ENCODE measurements around the gene INTS11.

INTS11 gene

DNA sequence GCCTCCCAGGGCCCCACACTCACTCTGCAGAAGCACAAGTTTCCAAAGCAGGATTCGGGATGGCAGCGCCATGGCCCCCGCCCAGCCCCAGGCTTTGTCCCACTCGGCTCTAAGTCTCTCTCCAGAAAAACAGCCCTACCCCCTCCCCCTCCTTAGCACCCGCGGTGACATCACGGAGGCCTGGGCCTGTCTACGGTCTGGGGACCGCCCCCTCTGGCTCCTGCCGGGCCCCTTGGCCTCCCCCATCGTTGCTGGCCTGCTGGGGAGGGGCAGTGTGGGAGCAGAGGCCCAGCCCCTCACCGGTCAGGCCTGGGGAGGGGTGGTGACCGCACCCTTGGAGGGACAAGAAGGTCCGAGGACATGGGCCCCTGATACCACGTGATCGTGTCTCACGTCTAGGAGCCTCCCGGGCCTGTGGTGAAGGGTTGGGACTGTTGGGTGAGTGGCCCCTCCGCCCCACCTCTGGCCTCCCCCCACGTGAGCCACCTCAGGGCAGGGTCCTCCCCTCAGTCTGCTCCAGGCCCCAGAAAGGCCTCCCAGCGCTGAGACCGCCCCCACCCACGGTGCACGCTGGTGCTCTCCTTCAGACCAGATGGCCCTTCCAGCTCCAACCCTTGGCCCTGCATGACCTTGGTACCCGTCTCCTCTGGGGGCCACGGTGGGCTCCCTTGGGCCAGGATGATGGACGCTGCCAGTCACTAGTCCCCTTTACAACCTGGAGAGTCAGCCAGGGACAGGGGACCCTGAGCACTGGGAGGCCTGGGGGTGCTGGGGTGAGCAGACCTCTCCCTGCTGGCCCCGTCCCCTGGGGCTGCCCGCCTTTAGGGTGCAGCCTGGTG is 34.2 kb upstream of the INTS11 start, which contains the start of gene MXRA8:
TSS of gene MXRA8 (minus strand) at position 123 of the 839 bp plus-strand sequence. CDS start at position 72, 51 bp downstream.
- ATAC-seq (ENCODE audit: insufficient read depth, low read depth) = no peak
- Histone ChIP-seq H3K27me3 (ENCODE audit: insufficient read depth, low read length, poor library complexity) (no peaks in the 10 kb centered on the region), H3K4me3 (ENCODE audit: low read depth in 1 of 2, low read length in 2 of 2) (no peak within 1 kb of the TSS), H3K36me3 (ENCODE audit: insufficient read depth, low read length) (no peaks in the 10 kb centered on the region), H3K9me3 (ENCODE audit: insufficient read depth, low read length, severe bottlenecking) (no peaks in the 10 kb centered on the region), H2AFZ (ENCODE audit: low read depth, low read length) (no peak within 1 kb of the TSS), H3K27ac (ENCODE audit: low read length) (no peak within 1 kb of the TSS), H4K20me1 (ENCODE audit: insufficient read depth, low read length) (0 out of 2 replicates have a peak, but pooled peaks cover 4% of the 10 kb centered on the region), H3K9ac (ENCODE audit: low read depth, low read length) (no peak within 1 kb of the TSS), H3K79me2 (ENCODE audit: insufficient read depth, low read length) (no peaks in the 10 kb centered on the region), H3K4me2 (ENCODE audit: insufficient read depth, low read length) (no peak within 1 kb of the TSS), H3K4me1 (ENCODE audit: insufficient read depth, low read length) (no peaks in the 10 kb centered on the region)
- TF ChIP-seq, protein P1, sequence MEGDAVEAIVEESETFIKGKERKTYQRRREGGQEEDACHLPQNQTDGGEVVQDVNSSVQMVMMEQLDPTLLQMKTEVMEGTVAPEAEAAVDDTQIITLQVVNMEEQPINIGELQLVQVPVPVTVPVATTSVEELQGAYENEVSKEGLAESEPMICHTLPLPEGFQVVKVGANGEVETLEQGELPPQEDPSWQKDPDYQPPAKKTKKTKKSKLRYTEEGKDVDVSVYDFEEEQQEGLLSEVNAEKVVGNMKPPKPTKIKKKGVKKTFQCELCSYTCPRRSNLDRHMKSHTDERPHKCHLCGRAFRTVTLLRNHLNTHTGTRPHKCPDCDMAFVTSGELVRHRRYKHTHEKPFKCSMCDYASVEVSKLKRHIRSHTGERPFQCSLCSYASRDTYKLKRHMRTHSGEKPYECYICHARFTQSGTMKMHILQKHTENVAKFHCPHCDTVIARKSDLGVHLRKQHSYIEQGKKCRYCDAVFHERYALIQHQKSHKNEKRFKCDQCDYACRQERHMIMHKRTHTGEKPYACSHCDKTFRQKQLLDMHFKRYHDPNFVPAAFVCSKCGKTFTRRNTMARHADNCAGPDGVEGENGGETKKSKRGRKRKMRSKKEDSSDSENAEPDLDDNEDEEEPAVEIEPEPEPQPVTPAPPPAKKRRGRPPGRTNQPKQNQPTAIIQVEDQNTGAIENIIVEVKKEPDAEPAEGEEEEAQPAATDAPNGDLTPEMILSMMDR (IDR thresholded peaks at IDR 0.05; ENCODE audit: borderline replicate concordance, extremely low read depth, low read length, poor library complexity, severe bottlenecking) = no peak
- no peak for TF ChIP-seq EZH2 (IDR thresholded peaks at IDR 0.05; ENCODE audit: borderline replicate concordance, low read depth, low read length, severe bottlenecking)
- no peak for DNase-seq

DNA sequence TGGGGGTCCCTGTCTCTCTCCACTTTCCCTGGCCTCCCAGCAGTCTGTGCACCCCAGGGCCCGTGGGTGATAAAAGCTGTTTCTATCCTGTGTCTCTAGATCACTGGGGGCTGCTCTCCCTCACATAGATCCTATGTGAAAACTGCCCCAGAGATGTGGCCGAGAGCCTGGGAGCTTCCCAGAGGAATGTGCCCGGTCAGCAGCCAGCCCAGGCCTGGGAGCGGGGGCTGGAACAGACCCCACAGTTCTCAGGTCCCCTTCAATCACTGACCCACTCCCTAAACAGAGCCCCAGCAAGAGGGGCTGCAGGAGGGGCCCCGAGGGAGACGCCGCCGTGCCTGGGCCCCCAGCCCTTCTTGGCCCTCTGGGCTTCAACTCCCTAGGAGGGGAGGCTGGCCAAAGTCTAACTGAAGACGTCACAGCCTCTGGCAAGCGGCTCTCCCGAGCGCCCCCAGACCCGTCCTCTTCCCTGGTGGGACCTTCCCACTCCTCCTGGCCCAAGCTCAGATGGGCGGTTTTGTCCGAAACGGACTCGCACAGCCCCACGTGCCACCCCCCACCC is 33.5 kb upstream of the INTS11 start:
- H3K9ac ChIP-seq (ENCODE audit: low read depth, low read length) = no peak overlapping the region
- H3K79me2 ChIP-seq (ENCODE audit: insufficient read depth, low read length) = no peaks in the 10 kb centered on the region
- no peak overlapping the region for H3K27ac ChIP-seq (ENCODE audit: low read length)

DNA sequence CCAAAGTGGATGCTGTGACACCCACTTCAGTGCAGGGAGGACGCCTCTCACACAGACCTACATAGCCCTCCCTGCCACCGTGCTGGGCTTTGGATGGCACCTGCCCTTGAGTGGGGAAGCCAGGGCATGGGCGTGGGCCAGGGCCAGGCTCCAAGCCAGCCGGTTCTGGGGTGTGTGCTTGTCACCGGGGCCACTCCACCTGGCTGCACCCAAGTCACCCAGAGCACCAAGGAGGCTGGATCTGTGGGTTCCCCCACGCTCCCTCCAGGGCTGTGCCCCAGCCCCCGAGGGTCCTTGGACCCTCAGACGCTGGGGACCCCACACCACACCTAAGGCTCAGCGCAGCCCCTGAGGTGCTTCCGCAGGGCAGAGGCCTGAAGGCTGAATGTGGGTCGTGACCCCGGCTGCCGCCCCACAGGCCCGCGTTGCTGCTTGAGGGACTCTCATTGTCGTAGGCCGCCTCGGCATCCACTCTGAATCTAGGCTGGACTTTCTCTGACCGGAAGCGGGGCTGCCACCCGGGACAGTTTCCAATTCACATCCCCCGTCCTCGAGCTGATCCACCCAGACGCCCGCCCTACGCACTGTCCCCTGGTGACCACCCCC is 32.4 kb upstream of the INTS11 start:
- H3K4me2 ChIP-seq (ENCODE audit: insufficient read depth, low read length) = no peak overlapping the region
- TF ChIP-seq EZH2 (IDR thresholded peaks at IDR 0.05; ENCODE audit: borderline replicate concordance, low read depth, low read length, severe bottlenecking) = no peak
- TF ChIP-seq, protein P1 (IDR thresholded peaks at IDR 0.05; ENCODE audit: borderline replicate concordance, extremely low read depth, low read length, poor library complexity, severe bottlenecking) = no peak
- 0 out of 3 replicates have a peak, but pooled peaks have one; percentile 8 for ATAC-seq (ENCODE audit: insufficient read depth, low read depth)
- no peaks in the 10 kb centered on the region for H3K36me3 ChIP-seq (ENCODE audit: insufficient read depth, low read length)
- no peaks in the 10 kb centered on the region for H3K9me3 ChIP-seq (ENCODE audit: insufficient read depth, low read length, severe bottlenecking)
- DNase-seq = no peak
- H3K9ac ChIP-seq (ENCODE audit: low read depth, low read length) = no peak overlapping the region
- H3K4me1 ChIP-seq (ENCODE audit: insufficient read depth, low read length) = no peaks in the 10 kb centered on the region
- H3K27me3 ChIP-seq (ENCODE audit: insufficient read depth, low read length, poor library complexity) = no peaks in the 10 kb centered on the region
- H3K27ac ChIP-seq (ENCODE audit: low read length) = no peak overlapping the region
- peaks cover 17% of the 10 kb centered on the region for H4K20me1 ChIP-seq (ENCODE audit: insufficient read depth, low read length)
- no peak overlapping the region for H2AFZ ChIP-seq (ENCODE audit: low read depth, low read length)
- no peaks in the 10 kb centered on the region for H3K79me2 ChIP-seq (ENCODE audit: insufficient read depth, low read length)
- no peak overlapping the region for H3K4me3 ChIP-seq (ENCODE audit: low read depth in 1 of 2, low read length in 2 of 2)

More for the DNA sequence above, 33.5 kb upstream of the INTS11 start:
- TF ChIP-seq, protein P1 (IDR thresholded peaks at IDR 0.05; ENCODE audit: borderline replicate concordance, extremely low read depth, low read length, poor library complexity, severe bottlenecking) = no peak
- H3K4me1 ChIP-seq (ENCODE audit: insufficient read depth, low read length) = no peaks in the 10 kb centered on the region
- H3K4me2 ChIP-seq (ENCODE audit: insufficient read depth, low read length) = no peak overlapping the region
- H3K4me3 ChIP-seq (ENCODE audit: low read depth in 1 of 2, low read length in 2 of 2) = no peak overlapping the region
- ATAC-seq (ENCODE audit: insufficient read depth, low read depth) (no peak), DNase-seq (no peak)
- no peak overlapping the region for H2AFZ ChIP-seq (ENCODE audit: low read depth, low read length)
- H4K20me1 ChIP-seq (ENCODE audit: insufficient read depth, low read length) = 0 out of 2 replicates have a peak, but pooled peaks cover 8% of the 10 kb centered on the region
- no peaks in the 10 kb centered on the region for H3K36me3 ChIP-seq (ENCODE audit: insufficient read depth, low read length)
- no peaks in the 10 kb centered on the region for H3K9me3 ChIP-seq (ENCODE audit: insufficient read depth, low read length, severe bottlenecking)
- H3K27me3 ChIP-seq (ENCODE audit: insufficient read depth, low read length, poor library complexity) = no peaks in the 10 kb centered on the region
